GM12878 (cell line): ENCODE results near the gene ALPK1. TPM values are rescaled to one million over a fixed set of nuclear protein-coding genes. Genes with fewer than 3 reads are reported as not detected.

Source experiments
- ATAC-seq: fragments of 200-7000 bp; cut with Tn5 transposase; 3 replicates; pipeline ENCODE4 v1.9.1; 2020; ENCODE audit warnings: mild to moderate bottlenecking, moderate library complexity
- BruUV-seq: library from RNA; stranded (reverse); fragments of 400-500 nt; replicated peaks from 2 replicates; lab custom pipeline; 2021; lab: Mats Ljungman, UMichigan
- CTCF ChIA-PET: fragments of 300-600 bp; sonication (Branson Sonifier 250); formaldehyde crosslinking; extraction: SDS; loops from one replicate; lab custom pipeline; 2021; ENCODE audit warnings: inconsistent platforms; lab: Yijun Ruan, JAX
- POLR2A ChIA-PET: fragments of 350-600 bp; formaldehyde crosslinking; extraction: SDS; loops from one replicate; lab custom pipeline; 2021; ENCODE audit warnings: inconsistent platforms; lab: Charles Lee
- RAD21 ChIA-PET: fragments of 300-600 bp; sonication (Branson Sonifier 250); formaldehyde crosslinking; loops from one replicate; lab custom pipeline; 2023; ENCODE audit warnings: antibody characterized with exemption; ENCODE audit not compliant: unreplicated experiment; lab: Charles Lee
- SMC1A ChIA-PET: fragments of 300-600 bp; sonication (Branson Sonifier 250); formaldehyde crosslinking; loops from one replicate; lab custom pipeline; 2023; ENCODE audit not compliant: unreplicated experiment, uncharacterized antibody; lab: Charles Lee
- DNase-seq: peaks from one replicate; pipeline ENCODE4 v3.0.0-alpha.2; 2011; ENCODE audit warnings: low read depth, low spot score
- FAIRE-seq: peaks from 3 replicates; lab custom pipeline; 2011; peaks lifted over from hg19 to GRCh38; lab: Jason Lieb, UNC
- H2AFZ ChIP-seq: 2 replicates; pipeline ENCODE4 v1.6.0; 2011; ENCODE audit warnings: low read depth, low read length, control low read depth; ENCODE audit not compliant: control insufficient read depth
- H3K27ac ChIP-seq: 2 replicates; pipeline ENCODE4 v1.5.1; 2011; ENCODE audit warnings: control low read depth; ENCODE audit not compliant: control insufficient read depth, insufficient read depth
- H3K27me3 ChIP-seq, 2 experiments: replicated peaks in 1 of 2; 2 replicates each; pipeline versions ENCODE4 v1.6.0 to v1.6.1; 2011; ENCODE audit warnings: low read length in 1 of 2; ENCODE audit not compliant: control insufficient read depth in 2 of 2, insufficient read depth in 2 of 2
- H3K36me3 ChIP-seq, 2 experiments: 2 replicates each; pipeline ENCODE4 v1.5.1; 2011; ENCODE audit warnings: low read length in 1 of 2; ENCODE audit not compliant: control insufficient read depth in 2 of 2, insufficient read depth in 2 of 2
- H3K4me1 ChIP-seq: 2 replicates; pipeline ENCODE4 v1.6.1; 2011; ENCODE audit warnings: mild to moderate bottlenecking, low read length, moderate library complexity, mixed read lengths; ENCODE audit not compliant: control insufficient read depth, insufficient read depth
- H3K4me2 ChIP-seq: 2 replicates; pipeline ENCODE4 v1.6.0; 2011; ENCODE audit warnings: control low read depth; ENCODE audit not compliant: control insufficient read depth, insufficient read depth
- H3K4me3 ChIP-seq: fragments of 200-600 bp; sonication (generic); 2 replicates; pipeline ENCODE4 v1.5.1; 2016
- H3K79me2 ChIP-seq: 2 replicates; pipeline ENCODE4 v1.6.0; 2011; ENCODE audit warnings: low read length; ENCODE audit not compliant: control insufficient read depth, insufficient read depth
- H3K9ac ChIP-seq: 2 replicates; pipeline ENCODE4 v1.8.0; 2011; ENCODE audit warnings: low read length, control low read depth, mixed read lengths; ENCODE audit not compliant: control insufficient read depth, insufficient read depth
- H3K9me3 ChIP-seq: replicated peaks from 3 replicates; pipeline ENCODE4 v1.5.1; 2011; ENCODE audit warnings: mild to moderate bottlenecking, low read length; ENCODE audit not compliant: control insufficient read depth, insufficient read depth
- H4K20me1 ChIP-seq: 2 replicates; pipeline ENCODE4 v1.6.0; 2011; ENCODE audit not compliant: control insufficient read depth, insufficient read depth
- BACH1 ChIP-seq: fragments of 450-650 bp; IDR thresholded peaks from 2 replicates; pipeline ENCODE4 v1.6.1; 2017; ENCODE audit warnings: mild to moderate bottlenecking, borderline replicate concordance
- MTA3 ChIP-seq: IDR thresholded peaks from 2 replicates; pipeline ENCODE4 v1.6.1; 2012; ENCODE audit warnings: low read length, inconsistent platforms, borderline replicate concordance
- PKNOX1 ChIP-seq: fragments of 450-650 bp; IDR thresholded peaks from 2 replicates; pipeline ENCODE4 v1.6.1; 2016; ENCODE audit warnings: mild to moderate bottlenecking
- TCF12 ChIP-seq: IDR thresholded peaks from 2 replicates; pipeline ENCODE4 v1.6.1; 2011; ENCODE audit warnings: low read depth, mild to moderate bottlenecking, low read length
- WGBS: methylation state at CpG from one replicate; pipeline ENCODE4 v1.1.6; 2016; ENCODE audit warnings: low lambda C conversion rate; ENCODE audit not compliant: insufficient replicate concordance, insufficient coverage; ENCODE audit errors: missing lambda C conversion rate; 5-methylcytosine and 5-hydroxymethylcytosine counted together
- in situ Hi-C: fragments of 300-500 bp; cut with MboI; formaldehyde crosslinking; loops from 9 replicates; pipeline ENCODE4 v1.14.3; 2018; ENCODE audit warnings: mixed read lengths
- intact Hi-C: fragments of 100-400 bp; cut with micrococcal nuclease; formaldehyde crosslinking; loops from one replicate; pipeline ENCODE4 v1.14.2; 2022; ENCODE audit not compliant: unreplicated experiment
- polyA plus RNA-seq, 11 experiments: library from polyadenylated mRNA; depleted of rRNA in 4 of 11; unstranded in 6 of 11; stranded (reverse) in 5 of 11; fragments of >200 nt; fragmentation: Nextera tagmentation in 4 of 11; fragmentation: Illumina TruSeq in 1 of 11; extraction: Ambion mirVana in 4 of 11; extraction: Trizol in 1 of 11; gene quantifications; 1 replicate in 1 of 11; 2 replicates in 10 of 11; pipeline versions ENCODE4 v1.2.1 to v1.2.3, GENCODE V29; 2011 to 2016; ENCODE audit warnings: inconsistent platforms in 2 of 11, missing spikeins in 2 of 11, low read depth in 1 of 11
- total RNA-seq, 4 experiments: library from RNA; depleted of rRNA in 3 of 4; stranded (reverse); fragments of >200 nt in 3 of 4; fragmentation: Illumina TruSeq in 1 of 4; extraction: Trizol in 1 of 4; gene quantifications; 2 replicates each; pipeline versions ENCODE4 v1.2.1 to v1.2.3, GENCODE V29; 2013 to 2021

ALPK1 gene
- total and polyA plus RNA-seq, 10 of the 15 experiments (the other 5 are each of a cell fraction or from before 2014, with no cell fraction given) = 8.5 to 32.3 (median 22.6) TPM

GRCh38 chr4:112270051-112270450, 27.1 kb upstream of the ALPK1 start:
- H4K20me1 ChIP-seq = no peaks in the 10 kb centered on the region
- TF ChIP-seq TCF12 = no peak
- TF ChIP-seq MTA3 = no peak
- TF ChIP-seq BACH1 = no peak
- TF ChIP-seq PKNOX1 = no peak
- no peak overlapping the region for H2AFZ ChIP-seq
- no peak overlapping the region for H3K4me3 ChIP-seq
- peaks cover 2 to 4% of the 10 kb centered on the region in 2 experiments for H3K36me3 ChIP-seq
- in situ Hi-C loops (no loop called here), intact Hi-C loops (no loop called here)
- H3K27ac ChIP-seq = no peak overlapping the region
- RAD21 ChIA-PET = interaction anchor here (1.1 kb wide), 1 partner anchor 38 kb away, joined by 4 read pairs; no protein-coding TSS in a partner anchor
- H3K4me1 ChIP-seq = peaks cover 5% of the 10 kb centered on the region
- WGBS = 0% methylated on average over 1 of the region's 1 CpG
- ATAC-seq = no peak
- FAIRE-seq = no peak
- BruUV-seq = no TSS peak
- no peaks in the 10 kb centered on the region for H3K9me3 ChIP-seq
- SMC1A ChIA-PET = interaction anchor here (1.1 to 22.9 kb wide), 5 partner anchors 19 to 51 kb away, joined by 3 to 247 read pairs (median 7); no protein-coding TSS in a partner anchor
- H3K27me3 ChIP-seq = no peaks in the 10 kb centered on the region
- POLR2A ChIA-PET = no interaction called here
- H3K4me2 ChIP-seq = no peak overlapping the region
- H3K79me2 ChIP-seq = peaks cover 21% of the 10 kb centered on the region
- H3K9ac ChIP-seq = no peak overlapping the region; the same call in 1 of the 2 replicates
- no peak for DNase-seq
- CTCF ChIA-PET = interaction anchor here (0.7 to 1.1 kb wide), 2 partner anchors 37 to 51 kb away, joined by 3 to 4 read pairs; no protein-coding TSS in a partner anchor
